ENCODE data around the gene RASSF10. TPM values are rescaled to one million over a fixed set of nuclear protein-coding genes. Genes with fewer than 3 reads are reported as not detected.

The RASSF10 gene
- 1 to 10 TPM in 1 of 4 donors, under 1 TPM in 1, not detected in 2; 0.27 to 1.3 TPM for total RNA-seq

DNA sequence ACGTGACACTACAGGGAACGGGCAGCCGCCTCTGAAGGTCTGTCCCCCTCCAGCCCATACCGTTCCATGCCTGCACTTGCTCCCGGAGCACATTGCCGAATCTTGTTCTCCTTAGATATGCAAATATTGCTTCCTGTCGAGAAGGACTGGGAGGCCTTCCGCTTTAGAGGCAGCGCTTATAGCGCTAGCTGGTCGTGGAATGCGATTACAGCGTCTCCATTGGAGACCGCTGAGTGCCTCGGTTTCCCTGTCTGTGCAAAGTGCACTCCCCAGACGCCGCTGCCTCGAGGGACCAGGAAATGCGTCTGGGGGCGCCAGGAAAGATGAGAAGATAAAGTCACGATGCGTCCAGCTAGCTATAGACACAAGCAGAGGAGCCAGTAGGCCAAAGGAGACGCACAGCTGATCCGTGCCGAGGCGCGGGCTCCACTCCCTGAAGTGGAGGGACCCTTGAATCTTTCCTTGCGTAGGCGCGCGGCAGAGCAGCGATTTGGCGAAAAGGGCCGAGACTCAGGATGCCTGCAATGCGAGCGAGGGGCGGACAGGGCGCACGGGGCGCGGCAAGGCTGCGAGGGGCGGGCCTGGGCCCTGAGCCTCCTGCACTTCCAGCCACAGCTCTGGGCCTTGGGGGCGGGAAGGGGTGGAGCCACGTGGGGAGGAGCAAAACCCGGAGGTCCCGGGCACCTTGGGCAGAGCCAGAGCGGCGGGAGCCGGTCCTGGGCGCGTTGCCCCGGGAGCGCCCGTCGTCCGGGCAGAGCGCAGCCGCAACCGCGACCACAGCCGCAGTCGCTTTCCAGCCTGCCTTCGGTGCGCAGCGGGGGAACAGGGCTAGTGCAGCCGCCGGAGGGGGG, at the start of gene RASSF10:
RASSF10 (plus strand) TSS at position 692 of the 851 bp plus-strand sequence. CDS start 261 bp downstream, outside the sequence.
- WGBS, 2 donors (ENCODE audit: low coverage in 1 of 2): 17% methylated on average over 2 of the region's 68 CpGs; no CpG with 5 or more reads in 1 of the 2 donors
- Histone ChIP-seq H3K36me3 (no peaks in the 10 kb centered on the region), H3K4me3 (peak within 1 kb of the TSS in 1 of 2 donors; percentile 46), H3K27ac (no peak within 1 kb of the TSS), H3K9me3 (peaks cover 0 to 7% (median 0%) of the 10 kb centered on the region in 3 donors), H3K4me1 (peaks cover 0 to 30% (median 23%) of the 10 kb centered on the region in 3 donors), H3K27me3 (peaks cover 94% of the 10 kb centered on the region)
- peak; percentile 60 for ATAC-seq
- TF ChIP-seq POLR2A (IDR thresholded peaks at IDR 0.05) (no peak), EP300 (IDR thresholded peaks at IDR 0.05) (no peak), POLR2AphosphoS5 (IDR thresholded peaks at IDR 0.05) (no peak)
- TF ChIP-seq, protein P1, sequence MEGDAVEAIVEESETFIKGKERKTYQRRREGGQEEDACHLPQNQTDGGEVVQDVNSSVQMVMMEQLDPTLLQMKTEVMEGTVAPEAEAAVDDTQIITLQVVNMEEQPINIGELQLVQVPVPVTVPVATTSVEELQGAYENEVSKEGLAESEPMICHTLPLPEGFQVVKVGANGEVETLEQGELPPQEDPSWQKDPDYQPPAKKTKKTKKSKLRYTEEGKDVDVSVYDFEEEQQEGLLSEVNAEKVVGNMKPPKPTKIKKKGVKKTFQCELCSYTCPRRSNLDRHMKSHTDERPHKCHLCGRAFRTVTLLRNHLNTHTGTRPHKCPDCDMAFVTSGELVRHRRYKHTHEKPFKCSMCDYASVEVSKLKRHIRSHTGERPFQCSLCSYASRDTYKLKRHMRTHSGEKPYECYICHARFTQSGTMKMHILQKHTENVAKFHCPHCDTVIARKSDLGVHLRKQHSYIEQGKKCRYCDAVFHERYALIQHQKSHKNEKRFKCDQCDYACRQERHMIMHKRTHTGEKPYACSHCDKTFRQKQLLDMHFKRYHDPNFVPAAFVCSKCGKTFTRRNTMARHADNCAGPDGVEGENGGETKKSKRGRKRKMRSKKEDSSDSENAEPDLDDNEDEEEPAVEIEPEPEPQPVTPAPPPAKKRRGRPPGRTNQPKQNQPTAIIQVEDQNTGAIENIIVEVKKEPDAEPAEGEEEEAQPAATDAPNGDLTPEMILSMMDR (IDR thresholded peaks at IDR 0.05): no peak

GRCh38 chr11:12961615-12962014, 47.5 kb upstream of the RASSF10 start:
- H3K4me3 ChIP-seq: no peak overlapping the region
- 43 to 49% methylated on average over 1 to 2 of the region's 2 CpGs for WGBS, 2 donors (ENCODE audit: low coverage in 1 of 2)
- ATAC-seq: no peak
- peaks cover 4% of the 10 kb centered on the region for H3K27me3 ChIP-seq
- no peaks in the 10 kb centered on the region for H3K36me3 ChIP-seq
- no peaks in the 10 kb centered on the region for H3K9me3 ChIP-seq
- no peak overlapping the region for H3K27ac ChIP-seq
- TF ChIP-seq, protein P1 (IDR thresholded peaks at IDR 0.05): no peak
- TF ChIP-seq EP300 (IDR thresholded peaks at IDR 0.05) (no peak), POLR2AphosphoS5 (IDR thresholded peaks at IDR 0.05) (no peak), POLR2A (IDR thresholded peaks at IDR 0.05) (no peak)
- H3K4me1 ChIP-seq: peaks cover 0 to 6% (median 0%) of the 10 kb centered on the region in 3 donors

DNA sequence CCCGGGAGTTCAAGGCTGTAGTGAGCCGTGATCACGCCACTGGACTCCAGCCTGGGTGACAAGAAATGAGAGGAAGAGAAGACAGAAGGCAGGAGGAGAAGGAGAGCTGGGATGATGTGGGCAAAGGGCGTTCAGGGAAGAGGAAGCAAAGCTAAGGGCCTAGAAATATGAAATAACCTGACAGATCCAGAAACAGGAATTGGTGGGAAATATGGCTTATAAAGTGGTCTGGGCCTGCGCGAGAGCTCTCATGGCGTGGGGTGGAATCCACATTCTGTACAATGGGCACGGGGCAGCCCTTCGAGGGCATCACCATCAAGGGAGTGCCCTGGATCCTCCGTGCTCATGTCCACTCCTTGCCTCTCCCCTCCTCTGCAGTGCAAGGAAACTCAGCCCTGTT, 46.8 kb upstream of the RASSF10 start:
- WGBS, 2 donors (ENCODE audit: low coverage in 1 of 2): 88% methylated on average over 10 of the region's 10 CpGs; no CpG with 5 or more reads in 1 of the 2 donors

DNA sequence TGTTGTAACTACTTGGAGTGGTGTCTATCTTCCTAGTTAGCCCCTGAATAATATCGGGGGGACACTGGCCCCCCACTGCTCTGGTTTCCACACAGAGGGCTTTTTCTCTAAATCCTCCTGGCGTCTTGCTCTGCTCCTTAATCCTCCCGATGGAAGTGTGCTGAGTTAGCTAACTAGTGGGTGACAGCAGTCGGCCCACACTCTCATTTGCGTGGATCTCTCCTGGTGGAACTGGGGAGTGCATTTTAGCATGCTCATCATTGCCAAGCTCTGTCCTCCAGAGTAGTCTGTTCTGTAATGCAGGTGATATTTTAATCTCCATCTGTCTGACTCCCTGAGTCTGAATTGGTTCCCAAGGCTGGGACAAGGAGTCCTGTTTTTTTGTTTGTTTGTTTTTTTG, 46.1 kb upstream of the RASSF10 start:
- no peak for TF ChIP-seq POLR2A (IDR thresholded peaks at IDR 0.05)
- no peak for TF ChIP-seq EP300 (IDR thresholded peaks at IDR 0.05)
- TF ChIP-seq, protein P1 (IDR thresholded peaks at IDR 0.05): no peak
- no peak for TF ChIP-seq POLR2AphosphoS5 (IDR thresholded peaks at IDR 0.05)
- H3K27me3 ChIP-seq: peaks cover 4% of the 10 kb centered on the region
- H3K4me3 ChIP-seq: no peak overlapping the region
- no peak overlapping the region for H3K27ac ChIP-seq
- peaks cover 0 to 6% (median 0%) of the 10 kb centered on the region in 3 donors for H3K4me1 ChIP-seq
- 67 to 83% methylated on average over 1 to 5 of the region's 5 CpGs for WGBS, 2 donors (ENCODE audit: low coverage in 1 of 2)
- ATAC-seq: no peak
- H3K36me3 ChIP-seq: no peaks in the 10 kb centered on the region
- no peaks in the 10 kb centered on the region for H3K9me3 ChIP-seq

More for the DNA sequence above, 46.8 kb upstream of the RASSF10 start:
- Histone ChIP-seq H3K27me3 (peaks cover 4% of the 10 kb centered on the region), H3K27ac (no peak overlapping the region), H3K4me1 (peaks cover 0 to 6% (median 0%) of the 10 kb centered on the region in 3 donors), H3K9me3 (no peaks in the 10 kb centered on the region), H3K4me3 (no peak overlapping the region), H3K36me3 (no peaks in the 10 kb centered on the region)
- no peak for TF ChIP-seq POLR2AphosphoS5 (IDR thresholded peaks at IDR 0.05)
- TF ChIP-seq, protein P1 (IDR thresholded peaks at IDR 0.05): no peak
- no peak for ATAC-seq

All from gastroesophageal sphincter (tissue), 4 donors.